ENCODE results near the gene MICALL1.

GRCh38 chr22:37896181-37896592, 9.9 kb upstream of the MICALL1 start:
- no peak for TF ChIP-seq CEBPB (IDR thresholded peaks at IDR 0.05)
- TF ChIP-seq, protein P1, sequence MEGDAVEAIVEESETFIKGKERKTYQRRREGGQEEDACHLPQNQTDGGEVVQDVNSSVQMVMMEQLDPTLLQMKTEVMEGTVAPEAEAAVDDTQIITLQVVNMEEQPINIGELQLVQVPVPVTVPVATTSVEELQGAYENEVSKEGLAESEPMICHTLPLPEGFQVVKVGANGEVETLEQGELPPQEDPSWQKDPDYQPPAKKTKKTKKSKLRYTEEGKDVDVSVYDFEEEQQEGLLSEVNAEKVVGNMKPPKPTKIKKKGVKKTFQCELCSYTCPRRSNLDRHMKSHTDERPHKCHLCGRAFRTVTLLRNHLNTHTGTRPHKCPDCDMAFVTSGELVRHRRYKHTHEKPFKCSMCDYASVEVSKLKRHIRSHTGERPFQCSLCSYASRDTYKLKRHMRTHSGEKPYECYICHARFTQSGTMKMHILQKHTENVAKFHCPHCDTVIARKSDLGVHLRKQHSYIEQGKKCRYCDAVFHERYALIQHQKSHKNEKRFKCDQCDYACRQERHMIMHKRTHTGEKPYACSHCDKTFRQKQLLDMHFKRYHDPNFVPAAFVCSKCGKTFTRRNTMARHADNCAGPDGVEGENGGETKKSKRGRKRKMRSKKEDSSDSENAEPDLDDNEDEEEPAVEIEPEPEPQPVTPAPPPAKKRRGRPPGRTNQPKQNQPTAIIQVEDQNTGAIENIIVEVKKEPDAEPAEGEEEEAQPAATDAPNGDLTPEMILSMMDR (IDR thresholded peaks at IDR 0.05): no peak
- no peak for TF ChIP-seq NFE2L2 (conservative IDR thresholded peaks at IDR 0.05; ENCODE audit: low read length)
- TF ChIP-seq ZFP36 (IDR thresholded peaks at IDR 0.05; ENCODE audit: borderline replicate concordance, partially characterized antibody): no peak

All from A549 (cell line).